Tibial nerve (tissue), 3 donors: ENCODE data around the gene ANXA2R.

Source experiments
- CTCF ChIP-seq, 5 experiments: fragments of 200-600 bp in 3 of 5; fragments of 450-650 bp in 2 of 5; sonication (generic) in 3 of 5; IDR thresholded peaks; one replicate each; pipeline ENCODE4 v1.5.1; 2016 to 2019; ENCODE audit warnings: antibody characterized with exemption in 5 of 5, mild to moderate bottlenecking in 3 of 5, moderate library complexity in 2 of 5
- POLR2A ChIP-seq, 2 donors: fragments of 450-650 bp; IDR thresholded peaks; one replicate each; pipeline ENCODE4 v1.6.1; 2017; ENCODE audit warnings: antibody characterized with exemption in 2 of 2, mild to moderate bottlenecking in 2 of 2, moderate library complexity in 2 of 2

GRCh38 chr5:43027054-43027785 is 12.9 kb downstream of the ANXA2R start:
- no peak for TF ChIP-seq CTCF (IDR thresholded peaks at IDR 0.05)
- no peak for TF ChIP-seq POLR2A (IDR thresholded peaks at IDR 0.05)
